Stimulated activated CD4-positive, alpha-beta T cell treated with anti-CD3 and anti-CD28 coated beads, Interleukin-15, amount 100 ng/mL, for 1 hour (primary cell): ENCODE measurements around the gene TM9SF2.
A peak's percentile ranks its signal among the peaks of the same experiment; 100 is the strongest.

Experiments used
- DNase-seq, 2 donors: peaks; one replicate each; pipeline ENCODE4 v3.0.0-alpha.2; 2020; ENCODE audit warnings: low read depth in 1 of 2, low spot score in 1 of 2

The TM9SF2 gene

DNA sequence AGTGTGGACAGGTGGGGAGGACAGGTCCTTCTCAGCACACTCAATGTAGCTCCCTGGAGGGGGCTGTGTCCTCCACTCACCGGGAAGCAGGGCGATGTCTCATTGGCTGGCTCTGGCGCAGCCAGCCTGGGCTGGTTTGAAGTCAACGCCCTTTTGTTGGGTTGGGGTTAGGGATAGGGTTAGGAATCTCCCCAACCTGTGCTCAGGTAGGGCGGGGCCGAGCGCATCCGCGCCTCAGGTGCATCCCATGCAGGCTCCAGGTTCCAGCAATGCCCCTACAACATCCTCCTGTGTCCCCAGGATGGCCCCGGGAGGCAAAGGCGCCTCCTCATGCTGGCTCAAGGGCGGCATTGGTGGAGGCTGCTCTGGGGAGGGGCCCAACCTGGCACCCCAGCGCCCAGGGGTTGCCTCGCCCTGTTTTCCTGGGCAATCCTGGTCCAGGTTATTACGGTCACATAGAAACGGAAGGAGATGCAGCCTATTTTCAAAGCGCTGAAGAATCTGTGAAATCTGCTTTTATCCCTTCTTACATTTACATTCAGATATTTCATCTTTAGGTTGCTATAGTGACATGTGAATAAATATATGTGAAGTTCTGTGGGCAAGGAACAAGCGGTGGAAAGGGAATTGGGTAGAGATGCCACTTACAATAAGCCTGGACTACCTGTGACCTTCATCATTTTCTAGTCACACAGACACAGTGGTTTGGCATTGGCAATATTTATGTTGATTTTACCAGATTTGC, 74.3 kb downstream of the TM9SF2 start:
- DNase-seq: no peak

- no peak for DNase-seq
These were observed 77.0 kb downstream of the TM9SF2 start for GRCh38 chr13:99577934-99578917.

- no peak for DNase-seq
These were observed 79.4 kb downstream of the TM9SF2 start for GRCh38 chr13:99580500-99581268.

DNA sequence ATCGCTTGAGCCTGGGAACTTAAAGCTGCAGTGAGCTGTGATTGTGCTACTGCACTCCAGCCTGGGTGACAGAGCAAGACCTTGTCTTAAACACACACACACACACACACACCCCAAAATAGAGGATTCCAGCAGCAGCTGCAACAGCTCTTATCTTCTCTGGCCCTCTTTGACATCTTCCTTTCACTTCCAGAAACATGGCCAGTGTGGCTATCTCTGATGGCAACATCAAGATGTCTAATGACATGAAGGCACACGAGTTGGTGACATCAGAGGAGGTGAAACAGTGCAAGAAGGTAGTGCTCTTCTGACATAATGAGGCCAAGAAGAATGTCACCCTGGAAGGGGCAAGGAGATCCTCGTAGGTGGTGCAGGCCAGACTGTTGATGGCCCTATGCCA, 81.2 kb downstream of the TM9SF2 start:
- DNase-seq: no peak

DNA sequence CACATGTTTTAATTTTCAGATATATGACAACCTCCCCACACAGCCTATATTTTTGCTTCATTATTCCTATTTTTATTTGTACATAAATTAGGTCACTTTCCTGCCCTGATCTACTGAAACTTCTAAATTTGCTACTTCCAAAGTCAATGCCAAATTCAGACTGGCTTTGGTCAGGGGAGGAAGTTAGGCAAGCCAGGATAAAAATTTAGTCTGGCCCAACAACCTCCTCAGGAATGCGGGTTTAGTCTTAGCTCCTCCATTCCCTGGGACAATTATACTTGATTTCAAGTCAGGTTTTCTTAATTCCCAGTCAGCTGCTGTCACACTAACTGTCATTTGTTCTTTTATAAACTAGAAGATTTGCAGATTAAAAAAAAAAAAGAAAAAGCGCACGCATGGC, 84.3 kb downstream of the TM9SF2 start:
- DNase-seq: no peak

DNA sequence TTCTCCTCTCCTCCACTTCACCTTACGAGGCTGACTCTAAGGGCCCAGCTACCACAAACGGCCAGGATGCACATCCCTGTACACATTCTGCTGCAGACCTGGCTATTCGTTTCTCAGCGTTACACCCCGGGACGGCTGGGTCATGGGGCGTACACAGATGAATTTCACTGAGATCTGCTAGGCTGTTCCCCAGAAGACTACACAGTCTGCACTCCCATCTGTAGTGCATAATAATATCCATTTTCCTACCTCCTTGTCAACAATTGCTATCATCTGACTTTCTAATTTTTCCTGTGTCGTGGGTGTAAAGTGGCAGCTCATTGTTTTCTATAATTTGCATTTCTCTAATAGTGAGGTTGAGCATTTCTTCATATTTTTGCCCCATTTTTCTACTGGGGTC, 85.7 kb downstream of the TM9SF2 start:
- DNase-seq: no peak

DNA sequence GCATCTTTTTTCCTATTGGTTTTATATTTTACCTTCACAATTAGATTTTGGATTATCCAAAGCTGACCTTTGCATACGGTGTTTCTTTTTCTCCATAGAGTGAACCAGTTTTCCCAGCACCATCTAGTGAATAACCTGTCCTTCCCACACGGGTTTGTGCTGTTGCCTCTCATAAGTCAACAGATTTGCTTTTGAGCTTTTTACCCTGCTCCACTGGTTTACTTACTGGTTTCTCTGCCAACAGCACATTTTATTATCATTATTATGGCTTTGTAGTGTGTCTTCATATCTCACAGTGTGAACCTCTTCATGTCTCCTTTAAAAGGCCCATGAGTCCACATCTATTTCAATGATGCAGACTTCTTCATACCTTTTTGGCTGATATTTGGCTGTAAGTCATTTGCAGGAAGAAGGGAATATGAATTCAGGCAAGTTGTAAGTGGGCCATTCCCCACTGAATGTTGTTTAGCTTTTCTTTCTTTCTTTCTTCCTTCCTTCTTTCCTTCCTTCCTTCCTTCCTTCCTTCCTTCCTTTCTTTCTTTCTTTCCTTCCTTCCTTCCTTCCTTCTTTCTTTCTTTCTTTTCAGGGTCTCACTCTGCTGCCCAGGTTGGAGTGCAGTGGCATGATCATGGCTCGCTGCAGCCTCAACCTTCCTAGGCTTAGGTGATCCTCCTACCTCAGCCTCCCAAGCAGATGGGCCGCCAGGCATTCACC, 86.8 kb downstream of the TM9SF2 start:
- DNase-seq: no peak

DNA sequence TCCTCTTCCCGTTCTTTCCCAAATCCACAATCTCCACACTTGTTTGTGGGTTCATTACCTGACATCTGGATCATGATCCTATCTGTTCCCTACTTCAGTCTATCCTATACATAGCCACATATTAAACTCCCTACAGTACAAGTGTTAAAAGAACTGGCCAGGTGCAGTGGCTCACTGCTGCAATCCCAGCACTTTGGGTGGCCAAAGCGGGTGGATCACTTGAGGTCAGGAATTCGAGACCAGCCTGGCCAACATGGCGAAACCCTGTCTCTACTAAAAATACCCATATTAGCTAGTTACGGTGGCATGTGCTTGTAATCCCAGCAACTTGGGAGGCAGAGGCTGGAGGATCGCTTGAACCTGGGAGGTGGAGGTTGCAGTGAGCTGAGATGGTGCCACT, 88.3 kb downstream of the TM9SF2 start:
- no peak for DNase-seq

- DNase-seq: no peak
These were observed 89.3 kb downstream of the TM9SF2 start for GRCh38 chr13:99590519-99591011.

GRCh38 chr13:99596180-99596579, 94.9 kb downstream of the TM9SF2 start:
- DNase-seq: no peak

DNA sequence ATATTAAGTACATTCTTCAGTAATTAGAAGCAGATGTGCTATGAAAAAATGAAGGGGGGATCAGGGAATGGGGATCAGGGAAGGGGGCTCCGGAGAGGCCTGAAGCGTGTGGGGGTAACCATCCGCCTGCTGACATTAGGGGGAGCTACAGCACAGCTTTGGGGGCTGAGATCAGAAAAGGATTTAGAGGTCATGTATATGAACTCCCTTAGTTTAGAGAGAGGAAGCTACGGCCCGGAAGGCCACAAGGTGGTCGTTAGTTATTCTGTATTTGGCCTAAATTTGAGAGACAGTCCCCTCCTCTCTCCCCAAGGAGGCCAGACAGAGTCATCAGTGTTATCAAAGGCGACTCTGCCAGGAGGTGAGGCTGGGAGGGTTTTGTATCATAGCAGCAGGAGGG, 99.0 kb downstream of the TM9SF2 start:
- DNase-seq: no peak

DNA sequence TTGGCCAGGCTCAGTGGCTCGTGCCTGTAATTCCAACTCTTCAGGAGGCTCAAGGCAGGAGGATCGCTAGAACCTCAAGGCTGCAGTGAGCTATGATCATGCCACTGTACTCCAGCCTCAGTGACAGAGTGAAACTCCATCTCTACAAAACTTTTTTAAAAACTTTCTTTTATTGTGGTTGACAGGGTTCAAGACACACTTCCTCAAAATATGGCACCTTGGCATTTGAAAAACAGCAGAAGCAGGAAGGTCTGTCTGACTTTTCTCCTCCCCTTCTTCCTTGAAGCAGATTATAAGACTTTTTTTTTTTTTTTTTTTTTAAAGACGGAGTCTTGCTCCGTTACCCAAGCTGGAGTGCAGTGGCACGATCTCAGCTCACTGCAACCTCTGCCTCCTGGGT, 100.3 kb downstream of the TM9SF2 start:
- DNase-seq: no peak

DNA sequence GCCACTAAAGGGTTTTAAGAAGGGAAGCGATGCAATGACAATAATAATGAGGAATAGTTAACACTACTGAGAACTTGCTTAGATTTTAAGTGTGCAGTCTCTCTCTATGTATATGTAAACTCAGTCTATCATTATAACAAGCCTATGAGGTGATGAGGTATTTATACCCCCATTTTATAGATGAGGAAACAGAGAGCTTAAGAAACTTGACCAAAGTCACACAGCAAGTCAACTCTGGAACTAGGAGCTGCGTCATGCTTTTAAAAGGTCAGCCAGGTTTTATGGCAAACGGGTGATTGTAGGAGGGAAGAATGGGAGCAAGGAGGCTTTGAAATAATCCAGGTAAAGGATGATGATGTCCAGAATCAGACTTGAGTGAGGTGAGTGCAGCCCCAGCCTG, 103.4 kb downstream of the TM9SF2 start:
- no peak for DNase-seq

GRCh38 chr13:99605420-99606323, 104.4 kb downstream of the TM9SF2 start:
- no peak for DNase-seq

- peak; percentile 85 to 87 for DNase-seq
These were observed 105.2 kb downstream of the TM9SF2 start, which contains the start of gene CLYBL for GRCh38 chr13:99606324-99607066. CLYBL (plus strand) TSS chr13:99606690.

DNA sequence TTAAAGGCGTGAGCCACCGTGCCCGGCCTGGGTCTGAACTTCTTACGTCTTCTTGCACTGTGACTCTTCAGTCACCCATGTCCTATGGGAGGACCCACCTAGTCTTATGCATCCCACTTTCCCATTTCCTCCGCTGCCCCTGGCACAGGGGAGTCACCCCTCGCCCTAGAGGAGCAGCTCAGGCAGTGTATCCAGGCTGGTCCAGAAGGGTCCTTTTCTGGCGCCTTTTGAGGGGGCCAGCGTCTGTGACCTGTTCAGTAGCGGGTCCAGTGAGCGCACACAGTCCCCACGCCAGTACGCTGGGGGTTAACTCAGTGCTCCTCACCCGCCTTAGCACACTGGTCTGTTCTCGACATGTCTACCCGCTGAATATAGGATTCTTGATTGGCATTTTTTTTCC, 107.1 kb downstream of the TM9SF2 start:
- no peak for DNase-seq

GRCh38 chr13:99610702-99611289, 109.5 kb downstream of the TM9SF2 start:
- DNase-seq: no peak
